Tibial nerve (tissue), 3 donors: ENCODE data around the gene KCP.

Experiments used
- POLR2A ChIP-seq, 2 donors: fragments of 450-650 bp; IDR thresholded peaks; one replicate each; pipeline ENCODE4 v1.6.1; 2017; ENCODE audit warnings: antibody characterized with exemption in 2 of 2, mild to moderate bottlenecking in 2 of 2, moderate library complexity in 2 of 2
- TF ChIP-seq, protein P1 (sequence below), 5 experiments: fragments of 200-600 bp in 3 of 5; fragments of 450-650 bp in 2 of 5; sonication (generic) in 3 of 5; IDR thresholded peaks; one replicate each; pipeline ENCODE4 v1.5.1; 2016 to 2019; ENCODE audit warnings: antibody characterized with exemption in 5 of 5, mild to moderate bottlenecking in 3 of 5, moderate library complexity in 2 of 5

DNA sequence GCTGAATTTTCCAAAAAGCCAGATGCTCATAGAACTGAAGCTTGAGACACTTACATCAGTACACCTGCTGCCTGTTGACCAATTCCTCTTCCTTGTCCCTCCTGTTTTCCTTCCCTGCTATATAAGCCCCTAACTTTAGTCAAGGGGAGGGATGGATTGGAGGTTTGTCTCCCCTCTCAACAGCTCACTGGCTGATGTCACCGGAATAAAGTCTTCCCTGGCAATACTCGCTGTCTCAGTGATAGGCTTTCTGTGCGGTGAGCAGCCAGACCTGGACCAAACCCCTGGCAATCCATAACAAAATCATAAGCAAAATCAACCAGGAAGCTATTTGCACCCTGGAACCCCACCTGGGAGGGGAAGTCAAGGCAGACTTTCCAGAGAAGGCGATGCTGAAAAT is 26.3 kb upstream of the KCP start:
- TF ChIP-seq POLR2A (IDR thresholded peaks at IDR 0.05) = no peak
- TF ChIP-seq, protein P1, sequence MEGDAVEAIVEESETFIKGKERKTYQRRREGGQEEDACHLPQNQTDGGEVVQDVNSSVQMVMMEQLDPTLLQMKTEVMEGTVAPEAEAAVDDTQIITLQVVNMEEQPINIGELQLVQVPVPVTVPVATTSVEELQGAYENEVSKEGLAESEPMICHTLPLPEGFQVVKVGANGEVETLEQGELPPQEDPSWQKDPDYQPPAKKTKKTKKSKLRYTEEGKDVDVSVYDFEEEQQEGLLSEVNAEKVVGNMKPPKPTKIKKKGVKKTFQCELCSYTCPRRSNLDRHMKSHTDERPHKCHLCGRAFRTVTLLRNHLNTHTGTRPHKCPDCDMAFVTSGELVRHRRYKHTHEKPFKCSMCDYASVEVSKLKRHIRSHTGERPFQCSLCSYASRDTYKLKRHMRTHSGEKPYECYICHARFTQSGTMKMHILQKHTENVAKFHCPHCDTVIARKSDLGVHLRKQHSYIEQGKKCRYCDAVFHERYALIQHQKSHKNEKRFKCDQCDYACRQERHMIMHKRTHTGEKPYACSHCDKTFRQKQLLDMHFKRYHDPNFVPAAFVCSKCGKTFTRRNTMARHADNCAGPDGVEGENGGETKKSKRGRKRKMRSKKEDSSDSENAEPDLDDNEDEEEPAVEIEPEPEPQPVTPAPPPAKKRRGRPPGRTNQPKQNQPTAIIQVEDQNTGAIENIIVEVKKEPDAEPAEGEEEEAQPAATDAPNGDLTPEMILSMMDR (IDR thresholded peaks at IDR 0.05) = no peak
